Epithelial cell of esophagus (primary cell): Measurements from ENCODE around the gene PTTG1IP2.
A peak's percentile ranks its signal among the peaks of the same experiment; 100 is the strongest.

ENCODE experiments used
- DNase-seq: peaks from one replicate; pipeline ENCODE4 v3.0.0; 2010; ENCODE audit warnings: low read depth
- H3K4me3 ChIP-seq: 2 replicates; pipeline ENCODE4 v1.5.1; 2011; ENCODE audit warnings: mild to moderate bottlenecking, low read length, control low read depth
- TF ChIP-seq, protein P1 (sequence below): IDR thresholded peaks from 2 replicates; pipeline ENCODE4 v1.5.1; 2011; ENCODE audit warnings: low read depth, mild to moderate bottlenecking, low read length, control low read depth, inconsistent platforms; ENCODE audit not compliant: insufficient read depth; ENCODE audit errors: missing control alignments

Gene PTTG1IP2

DNA sequence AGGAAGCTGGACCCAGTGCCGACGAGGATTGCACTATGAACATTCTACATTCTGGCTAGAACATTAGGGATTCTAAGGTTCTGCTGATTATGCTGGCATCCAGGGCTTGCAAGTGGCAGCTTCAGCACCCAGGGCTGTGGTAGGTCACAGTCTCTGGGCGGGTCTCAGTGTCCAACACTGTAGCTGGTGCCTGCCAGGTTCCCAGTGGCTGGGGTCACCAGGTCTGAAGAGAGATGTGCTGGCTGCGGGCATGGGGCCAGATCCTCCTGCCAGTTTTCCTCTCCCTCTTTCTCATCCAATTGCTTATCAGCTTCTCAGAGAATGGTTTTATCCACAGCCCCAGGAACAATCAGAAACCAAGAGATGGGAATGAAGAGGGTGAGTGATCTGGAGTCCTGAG, at the start of gene PTTG1IP2:
Gene PTTG1IP2, plus strand, starts transcription at position 86 of the 400 bp plus-strand sequence. Its CDS starts 148 bp downstream, at position 234.
- no peak for DNase-seq
- TF ChIP-seq, protein P1, sequence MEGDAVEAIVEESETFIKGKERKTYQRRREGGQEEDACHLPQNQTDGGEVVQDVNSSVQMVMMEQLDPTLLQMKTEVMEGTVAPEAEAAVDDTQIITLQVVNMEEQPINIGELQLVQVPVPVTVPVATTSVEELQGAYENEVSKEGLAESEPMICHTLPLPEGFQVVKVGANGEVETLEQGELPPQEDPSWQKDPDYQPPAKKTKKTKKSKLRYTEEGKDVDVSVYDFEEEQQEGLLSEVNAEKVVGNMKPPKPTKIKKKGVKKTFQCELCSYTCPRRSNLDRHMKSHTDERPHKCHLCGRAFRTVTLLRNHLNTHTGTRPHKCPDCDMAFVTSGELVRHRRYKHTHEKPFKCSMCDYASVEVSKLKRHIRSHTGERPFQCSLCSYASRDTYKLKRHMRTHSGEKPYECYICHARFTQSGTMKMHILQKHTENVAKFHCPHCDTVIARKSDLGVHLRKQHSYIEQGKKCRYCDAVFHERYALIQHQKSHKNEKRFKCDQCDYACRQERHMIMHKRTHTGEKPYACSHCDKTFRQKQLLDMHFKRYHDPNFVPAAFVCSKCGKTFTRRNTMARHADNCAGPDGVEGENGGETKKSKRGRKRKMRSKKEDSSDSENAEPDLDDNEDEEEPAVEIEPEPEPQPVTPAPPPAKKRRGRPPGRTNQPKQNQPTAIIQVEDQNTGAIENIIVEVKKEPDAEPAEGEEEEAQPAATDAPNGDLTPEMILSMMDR, result no peak
- H3K4me3 ChIP-seq, result no peak within 1 kb of the TSS

DNA sequence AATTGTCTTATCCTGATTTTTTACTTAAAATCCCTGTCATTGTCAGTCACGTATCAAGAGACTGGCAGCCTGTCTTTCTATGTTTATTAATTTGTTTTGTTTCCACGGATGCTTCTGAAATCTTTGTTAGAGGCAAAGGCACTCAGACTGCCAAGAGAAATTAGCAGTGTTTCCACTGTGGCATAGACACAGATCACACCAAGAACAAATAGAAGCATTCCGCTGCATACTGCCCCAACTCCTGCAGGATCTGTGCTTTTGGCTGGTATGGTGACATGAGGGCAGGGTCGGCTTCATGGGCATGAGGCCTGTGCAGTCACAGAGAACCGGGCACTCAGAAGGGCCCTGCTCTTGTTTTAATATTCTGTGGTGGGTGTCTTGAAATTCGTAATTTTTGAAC, 47.8 kb upstream of the PTTG1IP2 start:
- TF ChIP-seq, protein P1, result no peak
- no peak for DNase-seq
- H3K4me3 ChIP-seq, result no peak overlapping the region

GRCh38 chr7:90424720-90425119, 44.7 kb upstream of the PTTG1IP2 start:
- TF ChIP-seq, protein P1, result no peak
- no peak for DNase-seq
- H3K4me3 ChIP-seq, result no peak overlapping the region

DNA sequence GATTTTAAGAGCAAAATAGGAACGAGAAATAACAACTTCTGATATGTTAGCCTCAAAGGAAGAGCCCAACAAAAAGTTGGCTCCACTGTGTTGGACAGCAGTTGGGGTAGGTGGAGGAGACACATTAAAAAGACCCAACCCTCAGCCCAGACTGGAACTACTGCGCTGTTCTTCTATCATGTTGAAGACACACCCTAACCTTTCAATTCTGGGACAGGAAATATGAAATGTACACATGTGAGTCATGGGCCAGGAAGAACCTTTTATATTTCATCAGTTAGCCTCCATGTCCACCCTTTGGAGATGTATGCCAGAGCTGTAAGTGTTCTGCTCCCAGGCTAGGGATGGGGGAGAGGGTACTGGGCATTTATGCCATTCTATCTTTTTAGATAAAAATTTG, 44.1 kb upstream of the PTTG1IP2 start:
- TF ChIP-seq, protein P1, result no peak
- no peak overlapping the region for H3K4me3 ChIP-seq
- DNase-seq, result peak; percentile 78

- TF ChIP-seq, protein P1, result no peak
- DNase-seq, result no peak
- H3K4me3 ChIP-seq, result no peak overlapping the region
Observed at GRCh38 chr7:90430614-90431460, 38.6 kb upstream of the PTTG1IP2 start.

DNA sequence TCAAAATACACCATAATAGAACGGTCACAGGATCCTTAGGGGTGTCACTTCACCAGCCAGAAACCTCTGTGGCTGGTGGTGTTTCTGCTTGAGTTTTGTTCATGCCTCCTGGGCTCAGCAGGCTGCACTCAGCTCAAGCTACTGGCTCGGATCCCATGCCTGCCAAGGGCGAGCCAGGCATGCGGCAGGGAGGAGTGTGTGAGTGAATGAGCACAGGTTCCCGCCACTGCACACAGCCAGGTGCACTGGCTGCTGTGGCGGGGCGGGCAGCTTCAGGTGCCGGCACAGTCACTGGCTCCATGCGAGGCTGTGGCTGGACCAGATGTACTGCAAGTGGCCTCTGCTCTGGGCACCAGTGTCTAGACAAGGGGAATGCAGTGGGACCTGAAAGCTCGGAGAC, 36.7 kb upstream of the PTTG1IP2 start:
- no peak for DNase-seq
- TF ChIP-seq, protein P1, result no peak
- H3K4me3 ChIP-seq, result no peak overlapping the region

GRCh38 chr7:90433221-90433620, 36.2 kb upstream of the PTTG1IP2 start:
- DNase-seq, result peak; percentile 60
- TF ChIP-seq, protein P1, result no peak

More at GRCh38 chr7:90433221-90433620, 36.2 kb upstream of the PTTG1IP2 start:
- H3K4me3 ChIP-seq, result no peak overlapping the region
